ENCODE measurements around the gene LRRC36.

Gene LRRC36

DNA sequence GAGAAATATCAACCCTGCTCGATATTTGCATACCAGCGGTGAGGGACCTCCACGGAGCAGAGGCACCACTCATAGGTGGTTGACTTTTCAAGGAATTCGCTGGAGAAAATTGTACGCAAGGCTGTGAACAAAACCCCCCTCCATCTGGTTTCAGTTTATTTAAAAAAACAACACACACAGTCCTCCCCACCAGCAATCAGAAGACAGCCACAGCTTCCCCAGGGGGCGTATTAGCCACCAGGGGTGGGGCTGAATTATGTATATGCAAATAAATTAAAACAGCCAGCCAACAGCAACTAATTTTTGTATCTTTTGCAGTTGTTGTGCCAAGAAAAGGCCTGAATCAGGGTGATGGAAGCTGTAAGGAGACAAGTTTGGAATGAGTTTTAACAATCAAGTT, 98.4 kb downstream of the LRRC36 start:
- DNase-seq (ENCODE audit: low read depth in 2 of 2) = no peak

GRCh38 chr16:67425580-67425979, 99.0 kb downstream of the LRRC36 start:
- DNase-seq (ENCODE audit: low read depth in 2 of 2) = no peak

GRCh38 chr16:67426022-67426421, 99.4 kb downstream of the LRRC36 start:
- no peak for DNase-seq (ENCODE audit: low read depth in 2 of 2)

GRCh38 chr16:67426950-67427349, 100.3 kb downstream of the LRRC36 start:
- DNase-seq (ENCODE audit: low read depth in 2 of 2) = no peak

GRCh38 chr16:67428146-67428731, 101.6 kb downstream of the LRRC36 start:
- peak in 1 of 2 donors; percentile 31 for DNase-seq (ENCODE audit: low read depth in 2 of 2)

DNA sequence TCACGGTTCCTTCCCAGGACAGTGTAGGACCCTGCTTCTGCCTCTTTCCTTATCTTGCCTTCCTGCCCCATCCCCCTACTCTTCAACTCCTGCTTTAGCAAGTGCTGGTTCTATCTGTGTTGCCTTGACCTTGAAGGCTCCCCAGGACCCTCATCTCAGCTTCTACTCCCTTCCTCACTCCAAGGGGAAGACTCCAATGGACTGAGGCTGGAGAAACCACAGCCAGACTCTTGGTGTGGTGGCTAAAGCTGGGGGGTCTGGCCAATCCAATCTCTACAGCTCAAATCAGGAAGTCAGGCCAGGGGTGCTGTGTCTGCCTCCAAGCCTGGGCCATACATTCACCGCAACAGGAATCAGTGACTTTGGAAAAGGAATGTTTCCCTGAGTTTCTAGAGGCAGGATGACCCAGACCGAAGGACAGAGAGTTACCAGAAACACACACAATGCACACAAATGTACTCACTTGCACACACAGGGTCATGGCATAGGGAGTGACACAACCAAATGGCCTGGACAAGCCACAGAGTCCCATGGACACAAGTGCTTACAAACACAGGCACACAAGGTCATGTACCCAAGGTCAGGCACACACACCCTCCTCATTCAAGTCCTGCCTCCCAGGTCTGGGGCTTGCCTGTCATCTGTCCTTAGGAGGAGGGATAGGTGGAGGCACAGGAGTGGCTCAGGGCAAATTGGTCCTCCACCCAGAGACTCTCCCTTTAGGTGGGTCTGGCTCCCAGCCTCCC, 102.6 kb downstream of the LRRC36 start:
- no peak for DNase-seq (ENCODE audit: low read depth in 2 of 2)

DNA sequence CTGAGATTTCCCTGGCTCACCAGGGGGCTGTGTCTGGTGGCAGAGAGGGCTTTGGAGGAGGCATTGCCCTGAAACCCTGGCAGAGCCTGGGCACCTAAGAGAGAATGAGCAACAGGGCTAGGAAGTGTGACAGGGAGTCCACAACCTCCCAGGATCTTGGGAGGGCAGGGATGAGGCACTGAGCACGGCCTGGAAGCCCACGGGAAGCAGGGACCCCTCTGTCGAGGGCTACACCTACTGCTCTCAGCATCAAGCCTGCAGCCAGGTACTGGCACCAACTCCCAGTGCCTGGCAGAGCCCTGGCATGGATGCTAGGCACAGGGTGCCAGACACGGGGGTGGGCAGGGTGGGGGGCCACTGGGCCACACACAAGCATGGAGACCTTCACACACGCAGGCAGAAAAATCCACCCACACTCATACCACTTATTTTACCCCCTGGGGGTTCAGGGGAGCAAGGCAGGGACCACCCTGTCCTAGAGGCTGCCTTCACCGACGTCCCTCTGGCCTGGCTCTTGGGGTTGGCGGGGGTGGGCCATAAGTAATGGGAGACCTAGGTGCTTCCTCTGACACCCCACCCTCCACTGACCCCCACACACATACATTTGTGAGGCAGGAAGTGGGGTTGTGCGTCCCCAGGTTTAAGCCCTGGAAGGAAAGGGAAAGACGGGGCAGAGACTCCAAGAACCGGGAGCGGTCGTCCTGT, 103.3 kb downstream of the LRRC36 start:
- DNase-seq (ENCODE audit: low read depth in 2 of 2) = no peak

GRCh38 chr16:67430504-67430976, 103.9 kb downstream of the LRRC36 start:
- peak; percentile 7 to 19 for DNase-seq (ENCODE audit: low read depth in 2 of 2)

- peak in 1 of 2 donors; percentile 10 for DNase-seq (ENCODE audit: low read depth in 2 of 2)
These were observed 104.6 kb downstream of the LRRC36 start, which contains the start of gene HSD11B2 for GRCh38 chr16:67430977-67431774. Gene HSD11B2 (plus strand): TSS chr16:67431121. CDS start chr16:67431249, 128 bp downstream.

- DNase-seq (ENCODE audit: low read depth in 2 of 2) = no peak
These were observed 105.3 kb downstream of the LRRC36 start for GRCh38 chr16:67431775-67432505.

DNA sequence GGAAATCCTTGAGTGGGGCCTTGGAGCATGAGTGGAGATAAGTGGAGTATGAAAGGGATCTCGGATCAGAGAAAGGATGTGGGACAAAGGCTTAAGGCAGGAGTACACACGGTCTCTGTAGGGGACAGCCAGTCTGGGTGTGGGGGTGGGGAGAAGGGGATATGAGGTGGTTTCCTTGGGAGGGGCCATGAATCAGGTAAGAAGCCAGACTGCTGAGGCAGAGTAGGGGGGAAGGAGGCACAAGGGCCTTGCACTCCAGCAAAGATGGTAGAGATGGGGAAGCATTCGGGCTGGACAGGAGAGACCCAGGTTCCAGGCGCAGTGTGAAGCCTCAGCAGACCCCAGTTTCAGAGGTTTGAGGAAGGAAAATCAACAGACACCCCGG, 105.9 kb downstream of the LRRC36 start:
- DNase-seq (ENCODE audit: low read depth in 2 of 2) = no peak

DNA sequence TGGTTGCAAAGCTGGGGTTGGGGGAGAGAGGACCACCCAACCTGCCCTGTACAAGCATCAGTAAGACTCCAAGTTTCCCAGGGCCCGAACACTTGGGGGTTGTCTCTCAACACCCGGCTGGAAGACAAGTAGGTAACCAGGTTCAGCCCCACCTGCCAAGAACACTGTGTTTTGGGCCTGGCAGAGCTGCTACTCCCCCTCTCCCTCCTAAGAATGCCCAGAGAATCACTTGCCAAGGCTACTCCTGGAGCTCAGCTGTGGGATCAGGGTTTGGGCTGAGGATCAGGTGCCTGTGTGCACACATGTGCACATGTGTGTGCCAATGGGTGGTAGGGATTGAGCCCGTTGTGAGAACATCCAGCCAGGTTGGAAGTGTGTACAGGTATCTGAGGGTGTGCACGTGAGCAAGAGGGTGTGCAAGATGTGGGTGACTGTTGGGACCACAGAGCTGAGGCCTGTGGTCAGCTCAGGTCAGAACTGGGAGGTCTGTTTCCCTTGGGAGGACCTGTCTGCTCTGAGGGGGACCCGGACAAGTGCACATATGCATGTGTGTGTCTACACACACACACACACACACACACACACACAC, 106.6 kb downstream of the LRRC36 start:
- no peak for DNase-seq (ENCODE audit: low read depth in 2 of 2)

All from stimulated activated CD8-positive, alpha-beta memory T cell treated with anti-CD3 and anti-CD28 coated beads, Interleukin-7, amount 100 ng/mL, for 4 hours (primary cell).